Liver (tissue), 3 donors: Measurements from ENCODE around the gene FAM222A.

ENCODE experiments used
- EGR1 ChIP-seq, 2 donors: IDR thresholded peaks; 2 replicates each; pipeline ENCODE4 v1.6.1; 2016 to 2018; ENCODE audit warnings: antibody characterized with exemption in 2 of 2, low read depth in 2 of 2
- FOXA1 ChIP-seq: IDR thresholded peaks from 2 replicates; pipeline ENCODE4 v1.6.1; 2016; ENCODE audit warnings: antibody characterized with exemption
- GABPA ChIP-seq, 2 donors: IDR thresholded peaks in 1 of 2; conservative IDR thresholded peaks in 1 of 2; 2 replicates each; pipeline ENCODE4 v1.6.1; 2016; ENCODE audit warnings: antibody characterized with exemption in 2 of 2, mild to moderate bottlenecking in 1 of 2, moderate library complexity in 1 of 2
- HNF4G ChIP-seq: IDR thresholded peaks from 2 replicates; pipeline ENCODE4 v1.6.1; 2016; ENCODE audit warnings: antibody characterized with exemption
- RAD21 ChIP-seq, 2 donors: IDR thresholded peaks; 2 replicates each; pipeline ENCODE4 v1.6.1; 2016; ENCODE audit warnings: antibody characterized with exemption in 2 of 2, mild to moderate bottlenecking in 2 of 2
- SP1 ChIP-seq: IDR thresholded peaks from 2 replicates; pipeline ENCODE4 v1.6.1; 2018; ENCODE audit warnings: antibody characterized with exemption, mild to moderate bottlenecking
- TAF1 ChIP-seq: conservative IDR thresholded peaks from 2 replicates; pipeline ENCODE4 v1.6.1; 2016; ENCODE audit warnings: antibody characterized with exemption, mild to moderate bottlenecking
- YY1 ChIP-seq: IDR thresholded peaks from 2 replicates; pipeline ENCODE4 v1.6.1; 2016; ENCODE audit warnings: antibody characterized with exemption, mild to moderate bottlenecking
- TF ChIP-seq, protein P1 (sequence below): fragments of 150-350 bp; IDR thresholded peaks from 2 replicates; pipeline ENCODE4 v1.5.1; 2017; ENCODE audit warnings: improper control_type of control experiment, low read depth, low read length; ENCODE audit not compliant: missing input control
- TF ChIP-seq, protein P2 (sequence below): IDR thresholded peaks from 2 replicates; pipeline ENCODE4 v1.6.1; 2016; ENCODE audit warnings: antibody characterized with exemption, mild to moderate bottlenecking
- TF ChIP-seq, protein P3 (sequence below): IDR thresholded peaks from 2 replicates; pipeline ENCODE4 v1.6.1; 2016; ENCODE audit warnings: antibody characterized with exemption
- TF ChIP-seq, protein P4 (sequence below): IDR thresholded peaks from 2 replicates; pipeline ENCODE4 v1.6.1; 2016; ENCODE audit warnings: antibody characterized with exemption
- donor health status: healthy.
- donor health status: healthy.

DNA sequence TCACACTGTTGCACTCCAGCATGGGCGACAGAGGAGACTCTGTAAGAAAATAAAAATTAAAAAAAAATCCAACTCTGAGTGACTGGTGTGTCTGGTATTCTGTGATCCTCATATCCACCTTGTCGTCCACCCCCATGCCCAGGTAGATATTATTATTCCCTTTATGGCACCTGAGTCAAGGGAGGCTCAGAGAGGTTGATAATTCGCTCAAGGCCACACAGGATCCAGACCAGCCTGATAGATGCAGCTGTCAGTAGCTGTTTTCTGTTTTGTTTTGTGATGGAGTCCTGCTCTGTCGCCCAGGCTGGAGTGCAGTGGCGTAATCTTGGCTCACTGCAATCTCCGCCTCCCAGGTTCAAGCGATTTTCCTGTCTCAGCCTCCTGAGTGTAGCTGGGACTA, 14.8 kb upstream of the FAM222A start:
- TF ChIP-seq, protein P1, sequence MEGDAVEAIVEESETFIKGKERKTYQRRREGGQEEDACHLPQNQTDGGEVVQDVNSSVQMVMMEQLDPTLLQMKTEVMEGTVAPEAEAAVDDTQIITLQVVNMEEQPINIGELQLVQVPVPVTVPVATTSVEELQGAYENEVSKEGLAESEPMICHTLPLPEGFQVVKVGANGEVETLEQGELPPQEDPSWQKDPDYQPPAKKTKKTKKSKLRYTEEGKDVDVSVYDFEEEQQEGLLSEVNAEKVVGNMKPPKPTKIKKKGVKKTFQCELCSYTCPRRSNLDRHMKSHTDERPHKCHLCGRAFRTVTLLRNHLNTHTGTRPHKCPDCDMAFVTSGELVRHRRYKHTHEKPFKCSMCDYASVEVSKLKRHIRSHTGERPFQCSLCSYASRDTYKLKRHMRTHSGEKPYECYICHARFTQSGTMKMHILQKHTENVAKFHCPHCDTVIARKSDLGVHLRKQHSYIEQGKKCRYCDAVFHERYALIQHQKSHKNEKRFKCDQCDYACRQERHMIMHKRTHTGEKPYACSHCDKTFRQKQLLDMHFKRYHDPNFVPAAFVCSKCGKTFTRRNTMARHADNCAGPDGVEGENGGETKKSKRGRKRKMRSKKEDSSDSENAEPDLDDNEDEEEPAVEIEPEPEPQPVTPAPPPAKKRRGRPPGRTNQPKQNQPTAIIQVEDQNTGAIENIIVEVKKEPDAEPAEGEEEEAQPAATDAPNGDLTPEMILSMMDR = no peak
- no peak for TF ChIP-seq SP1
- no peak for TF ChIP-seq RAD21 (IDR thresholded peaks at IDR 0.05)
- TF ChIP-seq, protein P2, sequence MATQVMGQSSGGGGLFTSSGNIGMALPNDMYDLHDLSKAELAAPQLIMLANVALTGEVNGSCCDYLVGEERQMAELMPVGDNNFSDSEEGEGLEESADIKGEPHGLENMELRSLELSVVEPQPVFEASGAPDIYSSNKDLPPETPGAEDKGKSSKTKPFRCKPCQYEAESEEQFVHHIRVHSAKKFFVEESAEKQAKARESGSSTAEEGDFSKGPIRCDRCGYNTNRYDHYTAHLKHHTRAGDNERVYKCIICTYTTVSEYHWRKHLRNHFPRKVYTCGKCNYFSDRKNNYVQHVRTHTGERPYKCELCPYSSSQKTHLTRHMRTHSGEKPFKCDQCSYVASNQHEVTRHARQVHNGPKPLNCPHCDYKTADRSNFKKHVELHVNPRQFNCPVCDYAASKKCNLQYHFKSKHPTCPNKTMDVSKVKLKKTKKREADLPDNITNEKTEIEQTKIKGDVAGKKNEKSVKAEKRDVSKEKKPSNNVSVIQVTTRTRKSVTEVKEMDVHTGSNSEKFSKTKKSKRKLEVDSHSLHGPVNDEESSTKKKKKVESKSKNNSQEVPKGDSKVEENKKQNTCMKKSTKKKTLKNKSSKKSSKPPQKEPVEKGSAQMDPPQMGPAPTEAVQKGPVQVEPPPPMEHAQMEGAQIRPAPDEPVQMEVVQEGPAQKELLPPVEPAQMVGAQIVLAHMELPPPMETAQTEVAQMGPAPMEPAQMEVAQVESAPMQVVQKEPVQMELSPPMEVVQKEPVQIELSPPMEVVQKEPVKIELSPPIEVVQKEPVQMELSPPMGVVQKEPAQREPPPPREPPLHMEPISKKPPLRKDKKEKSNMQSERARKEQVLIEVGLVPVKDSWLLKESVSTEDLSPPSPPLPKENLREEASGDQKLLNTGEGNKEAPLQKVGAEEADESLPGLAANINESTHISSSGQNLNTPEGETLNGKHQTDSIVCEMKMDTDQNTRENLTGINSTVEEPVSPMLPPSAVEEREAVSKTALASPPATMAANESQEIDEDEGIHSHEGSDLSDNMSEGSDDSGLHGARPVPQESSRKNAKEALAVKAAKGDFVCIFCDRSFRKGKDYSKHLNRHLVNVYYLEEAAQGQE = no peak
- TF ChIP-seq, protein P3, sequence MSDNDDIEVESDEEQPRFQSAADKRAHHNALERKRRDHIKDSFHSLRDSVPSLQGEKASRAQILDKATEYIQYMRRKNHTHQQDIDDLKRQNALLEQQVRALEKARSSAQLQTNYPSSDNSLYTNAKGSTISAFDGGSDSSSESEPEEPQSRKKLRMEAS = no peak
- no peak for TF ChIP-seq TAF1
- no peak for TF ChIP-seq GABPA (IDR thresholded peaks at IDR 0.05 in 1 of 2, conservative IDR thresholded peaks at IDR 0.05 in 1 of 2)
- no peak for TF ChIP-seq EGR1 (IDR thresholded peaks at IDR 0.05; ENCODE audit: low read depth in 2 of 2)
- no peak for TF ChIP-seq FOXA1
- no peak for TF ChIP-seq YY1
- no peak for TF ChIP-seq HNF4G
- TF ChIP-seq, protein P4, sequence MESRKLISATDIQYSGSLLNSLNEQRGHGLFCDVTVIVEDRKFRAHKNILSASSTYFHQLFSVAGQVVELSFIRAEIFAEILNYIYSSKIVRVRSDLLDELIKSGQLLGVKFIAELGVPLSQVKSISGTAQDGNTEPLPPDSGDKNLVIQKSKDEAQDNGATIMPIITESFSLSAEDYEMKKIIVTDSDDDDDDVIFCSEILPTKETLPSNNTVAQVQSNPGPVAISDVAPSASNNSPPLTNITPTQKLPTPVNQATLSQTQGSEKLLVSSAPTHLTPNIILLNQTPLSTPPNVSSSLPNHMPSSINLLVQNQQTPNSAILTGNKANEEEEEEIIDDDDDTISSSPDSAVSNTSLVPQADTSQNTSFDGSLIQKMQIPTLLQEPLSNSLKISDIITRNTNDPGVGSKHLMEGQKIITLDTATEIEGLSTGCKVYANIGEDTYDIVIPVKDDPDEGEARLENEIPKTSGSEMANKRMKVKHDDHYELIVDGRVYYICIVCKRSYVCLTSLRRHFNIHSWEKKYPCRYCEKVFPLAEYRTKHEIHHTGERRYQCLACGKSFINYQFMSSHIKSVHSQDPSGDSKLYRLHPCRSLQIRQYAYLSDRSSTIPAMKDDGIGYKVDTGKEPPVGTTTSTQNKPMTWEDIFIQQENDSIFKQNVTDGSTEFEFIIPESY = no peak
